ENCODE measurements around the gene TP63.

The TP63 gene

DNA sequence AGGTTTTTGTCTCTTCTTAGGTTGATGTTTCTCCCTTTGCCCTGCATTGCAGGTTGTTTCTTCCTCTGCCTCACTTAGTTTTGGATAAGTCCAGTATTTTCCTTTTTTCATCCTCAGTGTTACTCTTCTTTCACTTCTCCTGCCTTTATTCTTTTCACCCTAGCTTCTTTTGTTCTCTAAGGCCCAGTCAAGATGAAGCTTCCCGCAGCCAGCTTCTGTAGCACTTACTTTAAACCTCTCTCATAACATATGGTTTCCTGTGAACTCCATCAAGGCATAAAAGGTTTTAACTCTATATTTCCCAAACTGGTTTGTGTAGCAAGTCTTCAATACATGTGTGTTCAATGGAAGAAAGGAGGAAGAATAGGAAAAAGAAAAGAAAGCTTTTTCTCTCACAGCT is 54.1 kb downstream of the TP63 start:
- no peak for DNase-seq

DNA sequence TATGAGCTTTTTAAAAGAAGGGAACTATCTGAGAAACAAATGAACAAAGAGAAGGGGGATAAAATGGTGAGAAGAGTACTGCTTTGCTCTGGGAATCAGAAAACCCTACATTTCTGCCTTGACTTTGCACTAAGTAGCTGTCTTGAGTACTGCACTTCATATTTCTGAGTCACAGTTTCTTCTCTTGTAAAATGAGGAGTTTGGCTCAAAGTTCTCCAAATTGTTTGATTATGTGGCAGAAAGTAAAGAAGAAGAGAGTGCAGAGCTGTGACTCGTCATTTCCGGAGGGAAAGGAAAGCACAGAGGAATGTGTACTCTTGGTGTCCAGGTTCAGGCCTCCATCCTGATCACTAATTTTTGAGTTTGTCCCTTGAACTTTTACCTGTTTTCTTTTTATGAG is 54.7 kb downstream of the TP63 start:
- no peak for DNase-seq

DNA sequence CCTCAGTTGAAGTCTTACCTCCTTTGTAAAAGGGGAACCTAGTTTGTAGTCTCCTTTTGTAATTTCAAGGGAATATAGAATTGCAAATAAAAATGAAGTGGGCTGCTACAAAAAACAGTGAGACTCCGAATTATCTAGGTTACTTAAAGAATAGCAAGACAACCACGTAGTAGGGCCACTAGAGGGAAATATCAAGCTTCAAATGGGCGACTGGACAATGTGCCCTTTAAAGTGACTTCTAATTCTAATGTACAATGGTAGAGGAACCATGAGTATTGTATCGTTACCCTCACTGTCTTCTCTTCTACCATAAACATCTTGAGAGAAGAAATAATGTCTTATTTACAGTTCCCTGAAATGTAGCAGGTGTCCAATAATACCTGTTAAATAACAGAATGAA is 56.3 kb downstream of the TP63 start:
- DNase-seq = no peak

DNA sequence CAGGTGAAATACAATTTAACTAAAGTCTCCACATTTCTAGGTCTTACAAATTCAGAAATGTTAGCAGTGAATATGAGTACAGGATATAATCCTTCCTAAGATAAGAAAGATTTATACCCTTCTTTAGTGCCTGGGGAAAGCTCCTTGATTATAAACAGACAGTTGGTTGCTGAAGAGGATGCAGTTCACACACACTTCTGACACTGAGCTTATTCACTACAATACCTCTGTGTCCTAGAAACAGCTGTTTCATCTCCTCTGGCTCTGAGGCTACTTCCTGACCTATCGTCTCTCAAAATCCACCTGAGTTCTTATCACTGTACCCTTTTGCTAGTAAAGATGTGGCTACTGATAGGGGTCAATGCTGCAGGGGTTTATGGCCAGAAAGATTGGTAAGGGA is 57.1 kb downstream of the TP63 start:
- no peak for DNase-seq

DNA sequence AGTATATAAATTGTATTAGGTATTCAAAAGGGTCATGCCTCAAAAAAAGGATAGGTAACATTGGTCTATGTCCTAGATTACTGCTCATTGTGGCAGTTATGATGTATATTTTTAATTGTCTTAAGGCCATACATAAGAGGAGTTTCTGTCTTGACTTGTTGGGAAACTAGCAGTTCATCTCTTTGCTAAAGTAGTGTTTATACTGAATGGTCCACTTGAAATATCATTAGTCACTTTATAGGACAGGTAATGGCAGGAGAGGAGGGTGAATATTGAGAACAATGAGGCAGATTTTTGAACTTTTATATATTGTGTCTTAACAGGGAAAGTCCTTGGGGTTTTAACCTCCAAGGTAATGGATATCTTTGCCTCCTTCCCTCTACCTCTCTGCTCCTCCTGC is 58.4 kb downstream of the TP63 start:
- no peak for DNase-seq

DNA sequence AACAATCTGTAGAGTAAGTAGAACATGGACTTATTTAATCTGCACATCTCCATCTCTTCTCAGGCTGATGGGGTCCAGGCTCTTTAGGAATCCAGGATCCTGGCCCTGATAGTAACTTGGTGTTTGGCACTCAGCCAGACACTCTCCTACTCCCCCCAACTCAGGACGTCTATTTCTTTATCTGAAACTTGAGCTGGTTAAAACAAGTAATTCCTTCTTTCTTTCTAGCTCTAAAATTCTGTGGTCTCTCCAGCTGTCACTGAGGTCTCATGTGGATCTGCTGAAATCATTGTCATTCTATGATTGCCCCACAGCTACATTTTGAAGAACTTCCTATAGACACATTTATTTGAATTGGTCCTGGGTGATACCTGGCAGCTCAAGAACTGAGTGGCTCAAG is 59.0 kb downstream of the TP63 start:
- no peak for DNase-seq

DNA sequence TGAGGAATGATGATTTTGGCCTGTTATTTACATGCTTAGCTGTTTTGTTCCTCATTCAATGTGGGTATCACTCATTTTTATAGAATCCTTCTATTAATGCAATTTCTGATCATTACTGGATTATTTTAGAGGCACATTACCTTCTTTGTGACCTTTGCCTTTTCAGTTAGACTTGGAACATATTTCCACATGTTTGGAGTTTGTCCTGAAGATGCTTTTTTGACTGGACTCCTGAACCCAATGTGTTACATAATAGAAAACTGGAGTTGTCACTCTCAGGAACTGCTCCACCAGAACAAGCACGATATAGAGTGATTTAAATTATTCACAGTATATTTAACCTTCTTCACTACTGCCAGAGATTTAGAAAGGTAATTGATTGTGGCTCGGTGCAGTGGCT is 59.5 kb downstream of the TP63 start:
- no peak for DNase-seq

DNA sequence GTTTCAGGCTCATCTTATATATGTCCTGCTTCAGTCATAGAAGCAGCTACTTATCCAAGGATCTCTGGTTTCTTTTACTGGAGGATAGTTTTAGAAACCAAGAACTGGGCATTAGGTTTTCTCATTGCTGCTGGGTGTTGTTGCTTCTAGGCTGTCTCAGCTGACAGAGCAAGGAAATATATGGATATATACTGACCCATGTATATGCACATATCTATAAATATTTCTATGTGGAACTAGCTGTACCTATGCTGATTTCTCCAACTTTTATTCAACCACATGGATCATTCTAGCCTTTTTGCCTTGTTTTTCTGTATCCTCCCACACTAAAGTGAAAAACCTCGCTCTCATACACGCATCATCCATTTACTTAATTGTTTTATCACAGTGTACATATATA is 64.2 kb downstream of the TP63 start:
- no peak for DNase-seq

DNA sequence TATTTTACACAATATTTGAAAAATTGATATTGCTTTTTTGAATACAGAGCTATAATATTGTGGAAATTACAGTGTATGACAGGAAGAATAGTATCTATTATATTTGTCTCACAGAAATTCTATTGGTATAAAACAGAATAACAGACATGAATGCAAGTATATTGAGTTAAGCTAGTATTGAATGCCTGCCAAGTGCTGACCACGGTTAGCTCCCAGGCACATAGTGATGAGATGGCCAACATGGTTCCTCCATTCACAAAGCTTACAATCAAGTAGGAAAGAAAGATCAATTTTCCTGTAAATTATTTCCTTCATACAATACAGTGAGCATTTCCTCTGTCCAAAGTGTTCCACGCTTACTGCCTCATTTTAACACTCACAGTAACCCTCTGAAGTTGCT is 67.6 kb downstream of the TP63 start:
- DNase-seq = no peak

DNA sequence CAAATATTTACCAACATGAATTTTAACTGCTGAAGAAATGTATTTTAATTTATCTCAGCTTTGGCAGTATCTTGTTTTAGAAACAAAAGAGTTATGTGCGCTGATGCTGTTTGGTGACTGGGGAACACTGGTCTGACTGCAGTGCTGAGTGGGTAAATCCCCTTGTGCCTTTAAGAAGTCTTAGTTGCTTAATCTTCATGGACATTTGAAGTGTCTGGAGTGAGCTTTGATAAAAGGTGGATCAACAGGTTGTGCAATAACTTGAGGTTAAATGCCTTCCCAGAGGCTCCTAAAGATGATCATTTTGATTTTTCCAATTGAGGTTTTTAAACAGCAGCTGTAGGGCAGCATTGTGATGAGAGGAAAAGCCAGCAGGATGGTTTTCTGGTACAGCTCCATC is 68.7 kb downstream of the TP63 start:
- DNase-seq = no peak

DNA sequence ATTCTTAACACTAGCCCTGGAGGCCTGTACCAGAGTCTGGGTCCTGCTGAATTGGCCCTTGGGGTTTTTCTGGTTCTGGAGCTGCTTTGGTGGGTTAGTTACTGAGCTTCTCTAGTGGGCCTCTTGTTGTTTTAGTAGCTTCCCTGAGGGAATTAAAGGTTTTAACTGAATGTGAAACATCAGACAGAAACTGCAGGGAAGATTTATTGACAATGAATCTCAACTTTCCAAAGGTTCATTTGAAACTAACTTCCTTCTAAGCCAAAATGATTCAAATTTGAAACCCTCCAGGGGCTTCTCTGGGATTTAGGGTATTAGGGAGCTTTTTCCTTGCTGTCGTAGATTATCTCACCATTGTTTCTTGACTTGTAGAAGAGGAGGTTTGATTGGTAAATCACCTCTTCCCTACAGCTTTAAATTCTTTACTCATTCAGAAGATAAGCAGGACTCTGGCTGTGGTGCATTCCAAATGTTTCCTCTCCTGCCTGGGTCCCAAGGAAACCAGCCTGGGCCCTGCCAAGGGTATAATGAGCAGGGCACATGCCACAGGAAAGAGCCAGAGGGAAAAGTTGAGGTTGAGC is 71.0 kb downstream of the TP63 start:
- no peak for DNase-seq

DNA sequence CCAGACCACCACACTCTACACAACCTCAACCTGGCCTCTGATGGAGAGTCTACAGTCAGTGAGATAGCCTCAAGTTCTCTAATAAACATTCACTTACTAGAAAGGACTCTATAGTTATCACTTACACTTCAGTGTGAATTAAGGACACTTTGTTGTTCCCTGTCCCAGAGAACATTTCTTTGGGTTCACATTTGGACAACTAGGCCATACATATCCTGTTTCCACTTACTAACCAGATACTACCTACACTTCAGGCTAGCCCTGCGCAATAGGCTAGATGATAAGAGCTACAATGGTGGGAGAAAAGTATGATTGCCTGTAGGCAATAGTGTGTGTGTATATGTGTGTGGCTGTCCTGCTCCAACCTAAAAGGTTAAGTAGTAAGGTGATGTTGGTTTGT is 72.7 kb downstream of the TP63 start:
- DNase-seq = no peak

DNA sequence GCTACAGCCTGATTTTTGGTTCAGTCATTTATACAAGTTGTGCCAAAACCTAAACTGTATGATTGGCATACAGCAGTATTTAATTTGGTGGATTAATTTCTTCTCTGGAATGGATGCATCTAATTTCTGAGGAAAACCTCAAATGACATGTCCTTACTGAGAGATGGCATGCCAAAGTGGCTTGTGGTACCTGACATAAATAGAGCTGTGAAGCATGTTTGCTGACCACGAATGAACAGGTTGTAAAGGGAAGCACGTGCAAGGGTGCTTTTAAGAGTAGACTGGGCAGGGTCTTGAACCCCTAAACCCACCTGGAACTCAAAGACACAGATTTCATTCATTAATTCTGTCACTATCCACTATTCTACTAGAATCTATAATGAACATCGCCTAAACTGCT is 77.2 kb downstream of the TP63 start:
- DNase-seq = no peak

DNA sequence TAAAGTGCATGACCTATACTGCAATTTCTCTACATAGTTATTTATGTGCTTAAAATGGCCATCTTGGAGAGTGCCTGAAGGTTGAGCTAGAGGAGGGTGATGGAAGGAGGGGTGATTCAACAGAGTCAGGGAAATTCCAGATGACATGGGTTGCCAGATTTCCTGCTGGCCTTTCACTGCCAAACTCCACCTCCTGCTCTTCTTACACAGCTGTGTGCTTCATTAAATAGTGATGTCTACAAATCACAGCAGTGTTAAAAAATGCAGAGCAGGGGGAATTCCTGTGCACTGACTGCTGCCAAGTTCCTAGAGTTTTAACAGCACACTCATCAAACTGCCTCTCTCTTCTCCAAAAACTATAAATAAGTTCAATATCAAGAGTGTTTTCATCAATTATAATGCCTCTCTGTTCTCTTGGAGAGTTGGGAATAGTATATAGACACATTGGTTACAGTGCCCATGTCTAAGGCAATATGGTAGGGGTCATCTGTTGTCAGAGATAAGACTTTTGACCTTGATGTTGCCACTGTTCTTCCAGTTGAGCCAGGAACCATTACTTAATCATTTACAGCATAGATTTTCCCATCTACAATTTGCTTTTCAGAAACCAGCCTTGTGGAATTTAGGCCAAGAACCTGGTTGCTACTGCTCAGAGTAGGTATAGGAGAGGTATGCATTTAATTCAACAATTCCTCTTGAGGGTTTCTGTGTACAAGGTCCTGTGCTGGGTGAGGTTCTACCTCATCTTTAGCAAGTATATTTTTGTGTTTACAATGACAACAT is 79.6 kb downstream of the TP63 start:
- DNase-seq = no peak

DNA sequence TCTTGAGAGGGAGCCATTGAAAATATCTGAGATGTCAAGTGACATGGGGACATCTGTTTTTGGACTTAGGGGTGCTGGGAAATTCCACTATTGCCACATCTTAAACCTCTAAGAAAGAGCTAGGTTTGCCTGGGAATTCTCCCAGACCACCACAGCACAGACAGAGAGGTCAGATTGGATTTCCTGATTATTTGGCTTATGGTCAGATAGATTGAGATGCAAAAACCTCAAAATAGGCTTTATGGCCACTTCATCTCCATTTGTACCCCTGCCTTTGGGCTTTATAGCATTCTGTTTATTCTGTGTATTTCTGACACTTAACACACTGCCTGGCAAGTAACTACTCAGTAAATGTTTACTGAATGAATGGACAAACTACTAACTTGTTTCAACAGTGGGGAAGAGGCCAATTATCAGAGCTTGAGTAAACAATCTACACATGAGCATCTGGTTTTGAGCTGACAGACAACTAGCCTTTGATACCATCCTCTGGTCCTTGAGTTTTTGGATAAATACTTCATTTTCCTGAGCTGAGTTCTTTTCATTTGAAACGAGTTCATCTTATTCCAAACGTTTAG is 81.8 kb downstream of the TP63 start:
- DNase-seq = no peak

DNA sequence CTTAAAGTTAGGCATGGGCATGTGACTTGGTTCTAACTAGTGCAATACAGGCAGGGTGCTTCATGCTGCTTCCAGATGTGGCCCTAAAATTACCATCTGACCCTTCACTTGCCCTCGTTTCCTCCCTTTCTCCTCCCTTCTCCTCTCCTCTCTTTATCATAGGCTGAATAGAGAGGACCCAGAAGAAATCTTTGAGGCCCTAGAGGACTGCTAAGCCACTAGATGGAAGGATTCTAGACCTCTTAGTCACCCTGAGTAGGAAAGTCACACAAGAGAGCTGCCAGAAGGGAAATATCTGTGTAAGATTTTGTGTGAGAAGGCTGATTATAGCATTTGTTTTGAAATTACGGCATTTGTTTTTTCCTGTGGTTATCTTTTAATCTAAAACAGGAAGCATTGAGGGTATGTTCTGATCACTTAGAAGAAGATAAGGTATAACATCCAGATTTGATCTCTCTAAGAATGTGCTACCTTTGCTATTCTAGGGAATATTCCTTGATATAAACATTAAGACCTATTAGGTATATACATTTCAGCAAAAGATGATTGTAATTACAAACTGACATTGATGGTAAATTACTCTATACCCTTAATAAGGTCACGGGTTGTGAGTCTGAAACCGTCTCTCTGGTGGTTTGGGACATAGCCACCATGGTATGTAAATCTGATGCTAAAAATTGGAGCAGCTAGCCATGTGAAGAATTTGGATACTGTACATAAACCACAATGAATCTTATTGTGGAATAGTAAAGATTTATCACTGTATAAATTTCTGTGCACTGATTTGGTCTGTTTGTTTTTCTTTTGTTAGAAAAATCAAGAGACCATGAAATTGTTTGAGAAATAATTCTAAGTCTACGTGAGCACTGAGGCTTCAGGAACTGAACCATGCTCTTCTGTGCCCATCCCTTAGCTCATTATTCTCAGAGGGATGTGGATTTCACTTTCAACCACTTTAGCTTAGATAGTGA is 84.1 kb downstream of the TP63 start:
- DNase-seq = no peak

DNA sequence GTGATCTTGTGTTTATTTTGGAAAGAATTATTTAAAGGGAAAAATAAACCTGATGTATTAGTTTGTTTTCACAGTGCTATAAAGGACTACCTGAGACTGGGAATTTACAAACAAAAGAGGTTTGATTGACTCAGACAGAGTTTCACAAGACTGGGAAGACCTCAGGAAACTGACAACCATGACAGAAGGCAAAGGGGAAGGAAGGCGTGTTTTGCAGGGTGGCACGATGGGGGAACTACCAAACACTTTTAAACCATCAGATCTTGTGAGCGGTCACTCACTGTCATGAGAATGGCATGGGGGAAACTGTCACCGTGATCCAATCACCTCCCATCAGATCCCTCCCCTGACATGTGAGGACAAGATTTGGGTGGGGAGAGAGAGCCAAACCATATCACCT is 87.0 kb downstream of the TP63 start:
- DNase-seq = no peak

DNA sequence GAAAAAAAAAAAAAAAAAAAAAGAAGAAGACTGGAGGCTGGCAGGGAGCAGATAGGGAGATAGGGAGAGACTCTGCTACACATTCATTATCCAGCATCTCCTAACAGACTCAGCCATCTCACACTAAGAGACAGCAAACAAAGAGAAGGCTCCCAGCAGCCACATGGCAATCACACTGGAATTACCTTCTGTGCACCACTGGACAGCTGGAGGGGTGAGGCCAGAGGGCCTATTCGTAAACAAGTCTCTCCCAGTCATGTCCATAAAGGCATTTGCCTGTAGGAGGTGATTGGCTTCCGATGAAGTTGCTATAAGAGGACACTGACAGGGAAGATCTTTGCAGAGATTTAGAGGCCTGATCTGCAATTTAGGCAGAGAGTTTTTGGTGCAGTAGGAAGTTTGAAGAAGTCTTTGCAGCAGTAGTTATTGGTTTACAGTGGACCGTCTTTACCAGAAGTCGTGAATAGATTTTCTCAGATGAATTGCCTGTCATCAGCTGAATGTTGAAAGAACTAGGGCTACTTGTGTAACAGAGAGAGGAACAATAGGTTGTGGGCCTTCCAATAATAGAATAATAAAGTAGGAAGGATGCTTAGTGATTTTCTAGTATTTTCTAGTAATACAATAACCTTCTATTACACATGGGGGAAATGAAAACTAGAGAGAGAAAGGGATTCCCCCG is 89.7 kb downstream of the TP63 start:
- no peak for DNase-seq

DNA sequence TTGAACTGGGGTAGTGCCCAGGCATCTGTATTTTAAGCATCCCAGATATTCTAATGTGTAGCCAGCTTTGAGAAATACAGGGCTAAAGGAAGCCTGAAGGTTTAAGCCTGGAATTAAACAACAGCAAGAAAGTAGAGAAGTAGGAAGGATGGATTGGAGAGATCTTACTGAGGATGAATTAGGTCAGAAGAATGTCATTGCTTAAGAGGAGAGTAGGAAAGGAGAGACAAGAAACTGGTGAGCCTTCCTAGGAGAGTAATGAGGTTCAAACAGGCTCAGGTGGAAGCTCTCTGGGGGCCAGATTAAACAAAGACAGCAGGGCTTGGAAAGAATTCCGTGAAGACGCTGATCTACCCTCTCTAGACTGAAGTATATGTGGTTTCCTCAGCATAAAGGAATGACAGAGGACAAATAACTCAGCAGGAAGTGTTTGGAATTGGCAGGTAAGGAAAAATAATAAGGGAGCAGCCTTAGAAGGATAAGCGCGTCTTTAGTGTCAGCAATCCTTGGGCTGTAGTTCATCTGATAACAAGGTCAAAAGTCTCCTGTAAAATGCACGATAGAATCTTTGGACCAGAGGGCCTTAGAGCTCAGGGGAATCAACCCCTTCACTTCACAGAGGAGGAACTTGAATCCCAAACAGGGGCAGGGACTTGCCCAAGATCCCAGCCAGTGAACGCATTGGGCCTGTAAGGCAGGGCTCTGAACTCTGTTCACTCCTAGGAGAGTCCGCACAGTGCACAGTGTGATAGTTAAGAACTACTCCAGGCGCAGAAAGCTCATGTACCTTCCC is 90.9 kb downstream of the TP63 start:
- DNase-seq = no peak

DNA sequence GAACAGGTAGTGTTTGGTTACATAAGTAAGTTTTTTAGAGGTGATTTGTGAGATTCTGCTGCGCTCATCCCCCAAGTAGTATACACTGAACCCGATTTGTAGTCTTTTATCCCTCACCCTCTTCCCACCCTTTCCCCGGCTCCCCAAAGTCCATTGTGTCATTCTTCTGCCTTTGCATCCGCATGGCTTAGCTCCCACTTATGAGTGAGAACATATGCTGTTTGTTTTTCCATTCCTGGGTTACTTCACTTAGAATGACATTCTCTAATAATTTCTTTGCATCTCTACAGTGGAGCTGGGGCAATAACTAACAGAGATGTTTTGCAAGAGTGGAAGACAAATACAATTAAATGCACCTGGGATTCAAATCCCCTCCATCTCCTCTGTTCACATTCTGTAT is 93.2 kb downstream of the TP63 start:
- no peak for DNase-seq

DNA sequence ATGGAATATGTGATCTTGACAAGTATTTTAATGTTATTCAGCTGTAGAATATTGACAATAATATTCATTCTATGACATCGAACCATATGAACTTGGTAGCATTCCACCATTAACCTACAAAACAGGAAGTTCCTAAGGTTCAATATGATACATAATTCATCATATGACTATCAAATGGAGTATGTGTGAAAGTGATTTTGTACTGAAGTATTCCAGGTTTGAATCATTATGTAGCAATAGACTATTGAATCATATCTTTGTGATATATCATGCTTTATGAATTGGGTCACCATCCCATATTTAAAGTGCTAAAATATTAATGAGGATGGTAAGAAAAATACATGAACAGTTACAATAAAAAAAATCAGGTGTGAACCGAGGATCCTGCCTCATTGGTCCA is 95.1 kb downstream of the TP63 start:
- no peak for DNase-seq

DNA sequence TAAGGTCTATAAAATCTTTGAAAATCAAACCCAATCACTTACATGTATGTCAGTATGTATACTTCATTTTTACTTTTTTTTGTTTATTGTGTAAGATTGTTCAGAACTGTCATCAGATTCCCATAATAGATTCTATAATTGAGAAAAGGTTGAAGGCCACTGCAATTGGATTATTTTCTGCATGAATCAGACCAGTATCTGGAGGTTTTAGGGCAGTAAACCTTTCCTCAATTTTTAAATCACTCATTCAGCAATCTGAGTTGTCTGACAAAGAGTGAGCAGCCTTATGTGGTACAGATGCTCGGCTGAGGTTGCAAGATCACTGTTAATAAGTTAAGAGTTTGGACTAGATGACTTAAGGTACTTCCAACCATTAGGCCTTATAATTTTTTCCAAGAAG is 96.0 kb downstream of the TP63 start:
- no peak for DNase-seq

Data from GDM1 (cell line).